ENCODE results near the gene HECW1.

HECW1 gene

DNA sequence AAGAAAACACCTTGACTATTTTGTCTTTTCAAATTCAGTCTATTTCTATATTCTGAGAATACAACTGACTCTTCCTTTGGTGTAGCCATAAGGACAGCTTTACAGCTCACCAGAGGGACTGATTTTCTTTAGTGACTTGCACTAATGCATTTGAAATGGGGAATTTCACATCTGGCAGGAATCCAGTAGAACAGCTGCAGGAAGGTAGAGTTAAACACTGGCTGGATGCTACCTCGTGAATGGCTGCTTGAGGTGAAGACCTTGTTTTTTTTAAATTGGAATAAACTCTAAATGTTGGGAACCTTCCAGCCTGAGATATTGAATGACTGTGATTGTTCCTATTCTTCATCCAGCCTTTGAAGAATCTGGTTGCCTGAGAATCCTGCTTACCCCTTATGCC, 330.9 kb downstream of the HECW1 start:
- CTCF ChIA-PET = interaction anchor here (2.7 kb wide), 1 partner anchor 11 kb away, joined by 13 read pairs; no protein-coding TSS in a partner anchor
- TF ChIP-seq FOXA1 (IDR thresholded peaks at IDR 0.05) (no peak), TARDBP (IDR thresholded peaks at IDR 0.05) (no peak), L3MBTL2 (conservative IDR thresholded peaks at IDR 0.05) (no peak), LEF1 (IDR thresholded peaks at IDR 0.05; ENCODE audit: borderline replicate concordance) (no peak), ARNT (IDR thresholded peaks at IDR 0.05) (no peak), SP1 (IDR thresholded peaks at IDR 0.05) (no peak), BHLHE40 (IDR thresholded peaks at IDR 0.05; ENCODE audit: borderline replicate concordance) (no peak), ELF4 (IDR thresholded peaks at IDR 0.05) (no peak), CTBP1 (IDR thresholded peaks at IDR 0.05; ENCODE audit: borderline replicate concordance) (no peak)
- POLR2A ChIA-PET = no interaction called here
- no peak for DNase-seq (ENCODE audit: extremely low spot score)

DNA sequence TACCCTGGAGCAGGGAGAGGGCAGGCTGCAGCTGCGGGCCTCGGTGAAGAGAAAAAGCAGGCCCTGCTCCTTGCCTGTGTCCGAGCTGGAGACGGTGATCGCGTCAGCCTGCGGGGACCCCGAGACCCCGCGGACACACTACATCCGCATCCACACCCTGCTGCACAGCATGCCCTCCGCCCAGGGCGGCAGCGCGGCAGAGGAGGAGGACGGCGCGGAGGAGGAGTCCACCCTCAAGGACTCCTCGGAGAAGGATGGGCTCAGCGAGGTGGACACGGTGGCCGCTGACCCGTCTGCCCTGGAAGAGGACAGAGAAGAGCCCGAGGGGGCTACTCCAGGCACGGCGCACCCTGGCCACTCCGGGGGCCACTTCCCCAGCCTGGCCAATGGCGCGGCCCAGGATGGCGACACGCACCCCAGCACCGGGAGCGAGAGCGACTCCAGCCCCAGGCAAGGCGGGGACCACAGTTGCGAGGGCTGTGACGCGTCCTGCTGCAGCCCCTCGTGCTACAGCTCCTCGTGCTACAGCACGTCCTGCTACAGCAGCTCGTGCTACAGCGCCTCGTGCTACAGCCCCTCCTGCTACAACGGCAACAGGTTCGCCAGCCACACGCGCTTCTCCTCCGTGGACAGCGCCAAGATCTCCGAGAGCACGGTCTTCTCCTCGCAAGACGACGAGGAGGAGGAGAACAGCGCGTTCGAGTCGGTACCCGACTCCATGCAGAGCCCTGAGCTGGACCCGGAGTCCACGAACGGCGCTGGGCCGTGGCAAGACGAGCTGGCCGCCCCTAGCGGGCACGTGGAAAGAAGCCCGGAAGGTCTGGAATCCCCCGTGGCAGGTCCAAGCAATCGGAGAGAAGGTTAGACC, 332.5 kb downstream of the HECW1 start:
- ChIA-PET POLR2A (no interaction called here), CTCF (no interaction called here)
- TF ChIP-seq TARDBP (IDR thresholded peaks at IDR 0.05) (no peak), BHLHE40 (IDR thresholded peaks at IDR 0.05; ENCODE audit: borderline replicate concordance) (no peak), NFRKB (IDR thresholded peaks at IDR 0.05) (no peak), HDGF (IDR thresholded peaks at IDR 0.05; ENCODE audit: borderline replicate concordance) (no peak), CTBP1 (IDR thresholded peaks at IDR 0.05; ENCODE audit: borderline replicate concordance) (no peak), ARNT (IDR thresholded peaks at IDR 0.05) (no peak), FOXA1 (IDR thresholded peaks at IDR 0.05) (no peak), SUZ12 (IDR thresholded peaks at IDR 0.05) (no peak), L3MBTL2 (conservative IDR thresholded peaks at IDR 0.05) (no peak), FOXM1 (IDR thresholded peaks at IDR 0.05; ENCODE audit: borderline replicate concordance) (no peak), ZNF384 (IDR thresholded peaks at IDR 0.05) (no peak), FOXK2 (IDR thresholded peaks at IDR 0.05) (no peak), LEF1 (IDR thresholded peaks at IDR 0.05; ENCODE audit: borderline replicate concordance) (no peak), ELF4 (IDR thresholded peaks at IDR 0.05) (no peak), SP1 (IDR thresholded peaks at IDR 0.05) (no peak)
- TF ChIP-seq, protein P1, sequence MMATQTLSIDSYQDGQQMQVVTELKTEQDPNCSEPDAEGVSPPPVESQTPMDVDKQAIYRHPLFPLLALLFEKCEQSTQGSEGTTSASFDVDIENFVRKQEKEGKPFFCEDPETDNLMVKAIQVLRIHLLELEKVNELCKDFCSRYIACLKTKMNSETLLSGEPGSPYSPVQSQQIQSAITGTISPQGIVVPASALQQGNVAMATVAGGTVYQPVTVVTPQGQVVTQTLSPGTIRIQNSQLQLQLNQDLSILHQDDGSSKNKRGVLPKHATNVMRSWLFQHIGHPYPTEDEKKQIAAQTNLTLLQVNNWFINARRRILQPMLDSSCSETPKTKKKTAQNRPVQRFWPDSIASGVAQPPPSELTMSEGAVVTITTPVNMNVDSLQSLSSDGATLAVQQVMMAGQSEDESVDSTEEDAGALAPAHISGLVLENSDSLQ (IDR thresholded peaks at IDR 0.05) = no peak
- no peak for DNase-seq (ENCODE audit: extremely low spot score)

DNA sequence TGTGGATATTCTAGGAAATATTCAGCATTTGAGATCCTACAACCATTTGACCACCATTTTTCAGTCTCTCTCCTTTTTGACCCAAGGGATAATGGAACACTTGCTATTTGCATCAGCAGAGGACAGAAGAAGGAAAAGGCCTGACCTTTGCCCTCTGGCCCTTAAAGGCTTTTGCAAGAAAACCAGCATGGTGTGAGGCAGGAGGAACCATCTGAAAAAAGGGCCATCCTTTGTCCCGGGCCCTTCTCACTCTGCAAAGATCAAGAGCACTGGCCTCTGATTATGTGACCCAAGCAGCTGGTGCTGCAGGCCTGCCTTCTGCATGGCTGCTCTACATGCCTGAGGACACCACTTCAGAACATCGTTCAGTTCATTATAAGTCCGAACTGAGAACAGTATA, 337.1 kb downstream of the HECW1 start:
- DNase-seq (ENCODE audit: extremely low spot score) = no peak
- ChIA-PET POLR2A (no interaction called here), CTCF (interaction anchor here (1.2 to 1.7 kb wide), 2 partner anchors 28 to 251 kb away, joined by 3 to 5 read pairs; no protein-coding TSS in a partner anchor)
- TF ChIP-seq CTBP1 (IDR thresholded peaks at IDR 0.05; ENCODE audit: borderline replicate concordance) (no peak), L3MBTL2 (conservative IDR thresholded peaks at IDR 0.05) (no peak), HDGF (IDR thresholded peaks at IDR 0.05; ENCODE audit: borderline replicate concordance) (no peak), SP1 (IDR thresholded peaks at IDR 0.05) (no peak)
- TF ChIP-seq, protein P1 (IDR thresholded peaks at IDR 0.05) = no peak

DNA sequence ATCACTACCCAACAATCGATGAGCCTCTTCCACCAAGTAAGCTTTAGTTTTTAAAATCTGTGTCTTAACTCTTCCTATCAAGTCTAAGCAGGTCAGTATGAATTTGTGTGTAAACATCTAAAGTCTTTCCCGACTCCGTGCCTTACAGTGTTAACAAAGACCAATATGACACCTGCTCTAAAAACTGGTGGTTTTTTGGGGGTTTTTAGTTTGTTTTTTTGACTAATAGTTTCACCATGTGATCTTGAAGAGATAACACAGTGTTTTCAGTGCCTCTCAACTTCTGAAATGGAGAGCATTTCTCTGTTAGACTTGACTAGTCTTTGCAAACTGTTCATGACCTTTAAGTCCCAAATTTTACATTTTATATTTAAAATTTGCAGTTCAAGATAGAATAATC, 338.4 kb downstream of the HECW1 start:
- TF ChIP-seq FOXK2 (IDR thresholded peaks at IDR 0.05) (no peak), ZNF384 (IDR thresholded peaks at IDR 0.05) (no peak), BHLHE40 (IDR thresholded peaks at IDR 0.05; ENCODE audit: borderline replicate concordance) (no peak), FOXA1 (IDR thresholded peaks at IDR 0.05) (no peak), ARNT (IDR thresholded peaks at IDR 0.05) (no peak), LEF1 (IDR thresholded peaks at IDR 0.05; ENCODE audit: borderline replicate concordance) (no peak)
- POLR2A ChIA-PET = no interaction called here
- CTCF ChIA-PET = interaction anchor here (1.7 kb wide), 1 partner anchor 250 kb away, joined by 5 read pairs; no protein-coding TSS in a partner anchor
- no peak for DNase-seq (ENCODE audit: extremely low spot score)

DNA sequence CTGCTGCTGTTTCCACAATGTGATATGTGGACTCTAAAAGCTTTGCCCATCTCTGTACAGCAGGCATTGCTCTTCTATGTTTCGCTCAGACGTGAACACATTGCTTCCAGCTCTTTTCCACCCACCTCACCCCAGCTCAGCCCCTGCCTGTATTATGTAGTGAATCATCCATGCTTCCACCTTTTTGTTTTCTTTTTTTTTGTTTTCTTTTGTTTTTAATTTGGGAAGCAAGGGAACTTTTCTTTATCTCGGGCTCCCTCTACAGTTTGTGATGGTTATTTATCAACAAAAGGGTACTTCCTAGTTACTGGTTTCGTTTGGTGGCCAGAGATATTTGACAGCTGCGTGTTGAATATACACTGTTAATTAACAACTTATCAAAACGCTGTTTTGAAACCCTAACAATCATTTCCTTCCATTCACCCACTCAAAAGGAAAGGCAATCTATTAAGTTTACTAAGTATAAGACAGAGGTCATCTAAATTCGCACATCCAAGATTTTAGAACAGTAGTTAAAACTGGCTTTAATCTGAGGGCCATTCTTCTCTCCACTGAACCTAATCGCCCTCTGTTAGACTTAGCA, 342.6 kb downstream of the HECW1 start:
- peak; percentile 71 for TF ChIP-seq ZNF384 (IDR thresholded peaks at IDR 0.05)
- TF ChIP-seq, protein P1 (IDR thresholded peaks at IDR 0.05) = no peak
- DNase-seq (ENCODE audit: extremely low spot score) = peak; percentile 46
- CTCF ChIA-PET = interaction anchor here (0.6 to 2.1 kb wide), 11 partner anchors 8 to 1512 kb away, joined by 3 to 13 read pairs (median 3); no protein-coding TSS in a partner anchor
- POLR2A ChIA-PET = no interaction called here

DNA sequence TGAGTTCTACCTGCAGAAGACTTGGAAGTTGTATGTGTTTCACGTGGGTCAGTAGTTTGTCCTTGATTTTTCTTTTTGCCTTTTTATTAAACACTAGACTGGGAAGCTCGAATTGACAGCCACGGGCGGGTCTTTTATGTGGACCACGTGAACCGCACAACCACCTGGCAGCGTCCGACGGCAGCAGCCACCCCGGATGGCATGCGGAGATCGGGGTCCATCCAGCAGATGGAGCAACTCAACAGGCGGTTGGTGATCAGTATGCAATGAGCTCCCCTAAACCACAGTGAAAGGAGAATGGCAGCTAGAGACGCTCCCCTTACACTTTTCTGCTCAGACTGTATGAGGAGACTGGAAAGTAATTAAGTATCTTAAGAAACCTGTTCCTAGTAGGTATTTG, 343.8 kb downstream of the HECW1 start:
- TF ChIP-seq ELF4 (IDR thresholded peaks at IDR 0.05) (no peak), LEF1 (IDR thresholded peaks at IDR 0.05; ENCODE audit: borderline replicate concordance) (no peak), L3MBTL2 (conservative IDR thresholded peaks at IDR 0.05) (no peak), SP1 (IDR thresholded peaks at IDR 0.05) (no peak), NFRKB (IDR thresholded peaks at IDR 0.05) (no peak), ARNT (IDR thresholded peaks at IDR 0.05) (no peak), ZNF384 (IDR thresholded peaks at IDR 0.05) (no peak), FOXK2 (IDR thresholded peaks at IDR 0.05) (no peak), FOXA1 (IDR thresholded peaks at IDR 0.05) (no peak), TARDBP (IDR thresholded peaks at IDR 0.05) (no peak), HDGF (IDR thresholded peaks at IDR 0.05; ENCODE audit: borderline replicate concordance) (no peak), FOXM1 (IDR thresholded peaks at IDR 0.05; ENCODE audit: borderline replicate concordance) (no peak), CTBP1 (IDR thresholded peaks at IDR 0.05; ENCODE audit: borderline replicate concordance) (no peak), BHLHE40 (IDR thresholded peaks at IDR 0.05; ENCODE audit: borderline replicate concordance) (no peak), SUZ12 (IDR thresholded peaks at IDR 0.05) (no peak)
- TF ChIP-seq, protein P1 (IDR thresholded peaks at IDR 0.05) = no peak
- no peak for DNase-seq (ENCODE audit: extremely low spot score)
- POLR2A ChIA-PET = no interaction called here
- CTCF ChIA-PET = interaction anchor here (0.6 to 1.4 kb wide), 5 partner anchors 17 to 382 kb away, joined by 3 to 5 read pairs (median 4); no protein-coding TSS in a partner anchor

Data from HEK293T (cell line).